ENCODE data around the gene NOCT.
"Not testable (repeated sequence)": the region's sequence is repeated elsewhere in the genome, so short reads cannot be mapped to it uniquely, and the experiment has no call there.

Gene NOCT

DNA sequence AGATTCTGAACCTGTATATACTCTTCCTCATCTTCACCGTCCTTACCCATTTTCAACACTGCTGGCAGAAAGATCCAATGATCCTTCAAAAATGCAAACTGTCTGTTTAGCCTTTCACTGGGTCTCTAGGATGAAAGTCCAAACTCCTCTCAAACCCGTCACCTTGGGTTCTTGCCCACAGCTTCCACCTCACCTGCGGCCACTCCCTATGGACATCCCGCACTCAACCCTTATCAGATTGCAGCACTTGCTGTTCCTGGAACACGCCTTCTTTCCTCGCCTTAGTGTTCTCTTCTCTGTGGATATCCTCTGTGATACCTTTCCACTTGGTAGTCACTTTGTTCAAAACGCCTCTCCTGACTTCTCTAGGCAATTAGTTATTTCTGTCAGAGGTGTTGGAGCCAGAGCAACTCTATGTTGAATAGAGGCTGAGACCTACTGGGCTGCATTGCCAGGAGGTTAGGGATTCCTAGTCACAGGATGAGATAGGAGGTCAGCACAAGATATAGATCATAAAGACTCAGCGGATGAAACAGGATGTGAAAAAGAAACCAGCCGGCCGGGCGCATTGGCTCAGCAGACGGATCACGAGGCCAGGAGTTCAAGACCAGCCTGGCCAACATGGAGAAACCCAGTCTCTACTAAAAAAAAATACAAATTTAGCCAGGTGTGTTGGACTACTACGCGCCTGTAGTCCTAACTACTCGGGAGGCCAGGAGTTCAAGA lies 4.2 kb upstream of the NOCT start:
- no peak for DNase-seq

DNA sequence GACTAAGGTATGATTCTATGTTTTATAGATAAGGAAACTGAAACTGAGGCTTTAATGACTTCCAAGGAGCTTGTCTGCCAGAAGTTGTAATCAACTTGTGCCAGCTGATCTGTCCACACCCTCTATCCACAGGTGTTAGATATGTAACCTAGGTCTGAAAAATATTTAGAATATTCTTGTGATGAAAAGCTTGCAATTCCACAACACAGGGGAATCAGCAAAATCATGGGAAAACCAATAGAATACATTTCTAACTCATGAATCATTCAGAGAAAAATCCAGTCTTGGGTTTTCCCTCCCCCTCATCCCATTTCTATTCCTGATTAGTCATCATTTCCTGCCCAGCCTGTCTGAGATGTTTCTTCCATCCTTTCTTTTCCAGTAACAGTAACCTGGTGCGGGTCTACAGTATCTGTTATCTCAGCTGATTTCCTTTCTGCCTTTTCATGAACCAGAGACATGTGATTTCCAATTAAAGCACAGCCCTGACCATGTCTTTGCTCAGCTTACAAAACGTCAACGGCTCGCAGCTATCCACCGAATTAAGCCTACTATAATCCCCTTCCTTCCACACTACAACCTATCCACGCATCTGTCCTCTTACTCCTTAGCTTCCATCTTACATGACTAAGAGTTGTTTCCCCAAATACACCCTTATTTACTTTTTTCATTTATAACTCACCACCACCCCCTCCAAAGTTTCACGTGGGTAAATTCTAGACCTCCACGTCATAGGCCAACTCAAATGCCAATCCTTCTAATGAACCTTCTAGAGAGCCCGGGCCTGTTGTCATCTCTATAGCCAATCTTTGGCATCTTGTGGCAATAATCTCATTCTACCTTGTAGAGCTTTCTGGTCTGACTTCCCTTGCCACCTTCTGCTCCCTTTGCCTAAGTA lies 961 bp upstream of the NOCT start:
- DNase-seq = no peak

- DNase-seq = peak; percentile 37
These were observed 429 bp downstream of the NOCT start for GRCh38 chr4:139015948-139016471.

DNA sequence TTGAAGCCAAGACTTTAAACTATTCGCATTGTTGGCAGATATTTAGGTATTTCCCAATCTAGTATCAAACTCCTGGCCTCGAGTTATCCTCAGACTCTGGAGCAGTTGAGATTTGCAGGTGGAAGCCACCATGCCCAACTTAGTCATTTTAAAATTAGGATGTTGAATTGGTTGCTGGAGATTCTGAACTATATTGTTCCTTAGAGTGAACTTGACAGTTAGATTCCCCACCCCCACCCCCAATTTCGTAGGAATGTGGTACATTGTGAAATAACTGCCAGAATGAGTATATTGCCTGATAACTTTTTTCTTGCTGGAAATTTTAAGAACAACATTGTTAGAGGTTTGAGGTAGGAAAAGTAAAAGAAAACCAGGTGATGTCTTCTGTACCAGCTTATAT lies 2.3 kb downstream of the NOCT start:
- DNase-seq = no peak

- DNase-seq = no peak
These were observed 2.9 kb downstream of the NOCT start for GRCh38 chr4:139018501-139018900.

- DNase-seq = no peak
These were observed 3.6 kb downstream of the NOCT start for GRCh38 chr4:139018971-139019758.

DNA sequence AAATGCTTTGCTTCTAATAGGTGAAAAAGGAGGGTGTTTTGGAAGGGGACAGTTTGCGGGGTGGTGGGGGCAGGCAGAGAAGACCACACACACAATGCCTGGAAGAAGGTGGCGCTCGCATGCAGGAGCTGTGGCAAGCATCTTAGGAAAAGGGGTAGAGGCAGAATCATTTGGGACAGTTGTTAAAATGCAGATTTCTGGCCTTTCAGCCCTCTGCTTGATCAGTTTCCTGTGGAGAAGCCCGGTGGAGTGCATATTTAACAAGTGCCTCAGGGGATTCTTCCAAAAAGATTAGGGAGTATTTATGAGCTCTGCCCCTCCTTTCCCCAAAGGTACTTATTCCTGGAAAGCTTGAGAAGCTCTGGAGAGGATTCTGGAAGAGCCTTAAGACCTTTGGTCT lies 4.8 kb downstream of the NOCT start:
- DNase-seq = no peak

DNA sequence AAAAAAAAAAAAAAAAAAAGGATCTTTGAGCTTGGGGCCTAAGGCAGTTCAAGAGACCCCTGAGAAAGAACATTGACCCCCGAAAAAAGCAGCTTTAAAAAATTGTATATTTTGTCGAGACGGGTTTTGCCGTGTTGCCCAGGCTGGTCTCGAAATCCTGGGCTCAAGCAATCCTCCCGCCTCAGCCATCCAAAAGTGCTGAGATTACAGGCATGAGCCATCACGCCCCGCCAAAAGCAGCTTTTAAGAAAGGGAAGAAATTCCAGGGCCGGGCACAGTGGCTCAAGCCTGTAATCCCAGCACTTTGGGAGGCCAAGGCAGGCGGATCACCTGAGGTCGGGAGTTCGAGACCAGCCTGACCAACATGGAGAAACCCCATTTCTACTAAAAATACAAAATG lies 5.5 kb downstream of the NOCT start:
- DNase-seq = not testable (repeated sequence)

DNA sequence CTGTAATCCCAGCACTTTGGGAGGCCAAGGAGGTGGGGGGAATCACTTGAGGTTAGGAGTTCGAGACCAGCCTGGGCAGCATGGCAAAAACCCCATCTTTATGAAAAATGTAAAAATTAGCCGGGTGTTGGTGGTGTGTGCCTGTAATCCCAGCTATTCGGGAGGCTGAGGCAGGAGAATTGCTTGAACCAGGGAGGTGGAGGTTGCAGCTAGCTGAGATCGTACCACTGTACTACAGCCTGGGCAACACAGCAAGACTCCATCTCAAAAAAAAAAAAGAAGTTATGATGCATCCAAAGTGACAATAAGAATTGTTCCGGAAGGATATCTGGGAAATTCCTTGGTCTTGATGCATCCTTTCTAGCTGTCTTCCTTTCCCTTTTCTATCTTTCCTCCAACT lies 7.3 kb downstream of the NOCT start:
- no peak for DNase-seq

- DNase-seq = no peak
These were observed 9.1 kb downstream of the NOCT start for GRCh38 chr4:139024686-139025085.

- no peak for DNase-seq
These were observed 10.3 kb downstream of the NOCT start for GRCh38 chr4:139025841-139026240.

DNA sequence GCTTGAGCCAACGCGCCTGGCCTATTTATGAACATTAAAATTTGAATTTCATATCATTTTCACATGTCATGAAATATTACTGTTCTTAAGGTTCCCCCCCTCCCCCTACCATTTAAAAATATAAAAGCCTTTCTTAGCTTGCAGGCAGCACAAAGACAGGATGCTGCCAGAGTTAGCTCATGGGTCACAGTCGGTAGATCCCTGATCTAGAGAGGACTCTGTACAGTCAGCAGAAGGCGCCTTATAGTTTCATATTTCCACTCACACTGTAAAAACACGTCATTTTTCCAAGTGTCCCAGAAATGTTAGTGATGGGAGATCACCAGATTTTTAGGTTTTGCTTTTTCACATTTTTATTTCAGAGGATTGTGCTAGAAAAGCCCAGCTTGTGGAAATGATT lies 12.2 kb downstream of the NOCT start:
- DNase-seq = no peak

DNA sequence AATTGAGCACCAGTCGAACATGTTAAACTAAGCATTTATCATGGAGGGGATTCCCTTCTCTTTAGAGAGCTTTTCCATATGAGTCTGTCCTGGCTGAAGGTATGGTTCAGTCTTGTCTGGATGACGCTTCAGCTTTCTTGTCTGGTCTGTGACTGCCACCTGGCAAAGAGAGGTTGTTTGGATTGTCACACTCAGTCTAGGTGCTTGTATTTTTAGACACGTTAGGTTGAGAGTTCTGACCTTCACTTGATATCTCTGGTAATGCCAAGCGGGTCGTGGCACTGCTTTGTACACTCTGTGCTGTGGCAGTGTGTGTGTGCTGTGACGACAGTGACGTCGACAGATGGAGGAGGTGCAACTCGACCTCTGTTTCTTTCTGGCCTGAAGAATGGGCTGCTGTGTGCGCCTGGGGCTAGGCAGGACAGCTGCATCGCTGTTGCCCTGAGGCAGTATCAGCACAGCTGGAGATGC lies 12.6 kb downstream of the NOCT start:
- DNase-seq = no peak

DNA sequence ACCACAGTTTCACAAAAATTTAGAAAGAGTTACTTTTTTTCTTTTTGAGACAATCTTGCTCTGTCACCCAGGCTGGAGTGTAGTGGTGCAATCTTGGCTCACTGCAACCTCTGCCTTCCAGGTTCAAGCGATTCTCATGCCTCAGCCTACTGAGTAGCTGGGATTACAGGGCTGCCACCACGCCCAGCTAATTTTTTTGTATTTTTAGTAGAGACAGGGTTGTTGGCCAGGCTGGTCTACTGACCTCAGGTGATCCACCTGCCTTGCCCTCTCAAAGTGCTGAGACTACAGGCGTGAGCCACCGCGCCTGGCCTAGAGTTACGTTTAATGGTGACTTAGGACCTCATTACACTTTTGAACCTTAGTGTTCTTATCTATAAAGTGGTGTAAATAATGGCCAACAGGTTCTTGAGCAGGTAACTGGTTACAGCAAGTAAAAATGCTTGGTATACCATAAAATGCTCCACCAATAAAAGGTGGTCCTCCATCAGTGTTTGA lies 14.3 kb downstream of the NOCT start:
- DNase-seq = not testable (repeated sequence)

GRCh38 chr4:139030614-139031235 lies 15.1 kb downstream of the NOCT start:
- DNase-seq = peak; percentile 53

- DNase-seq = no peak
These were observed 20.1 kb downstream of the NOCT start for GRCh38 chr4:139035650-139036049.

DNA sequence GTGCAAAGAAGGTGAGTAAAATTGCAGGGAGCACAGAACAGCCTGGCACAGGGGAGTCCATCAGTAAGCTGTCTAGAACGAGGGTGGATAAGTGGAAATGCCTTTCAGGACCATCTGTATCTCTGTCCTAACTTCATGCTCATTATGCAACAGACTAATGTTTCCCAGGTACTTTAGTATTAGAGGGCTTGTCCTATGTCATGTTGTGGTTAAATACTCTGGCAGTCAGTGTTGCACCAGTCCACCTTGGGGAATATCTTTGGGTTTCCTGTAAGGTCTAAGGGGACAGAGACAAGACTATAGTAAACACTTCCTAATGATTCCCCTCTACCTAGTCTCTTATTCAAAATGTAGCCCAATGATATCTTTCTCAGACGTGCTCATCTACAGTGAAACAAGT lies 21.3 kb downstream of the NOCT start:
- DNase-seq = no peak

DNA sequence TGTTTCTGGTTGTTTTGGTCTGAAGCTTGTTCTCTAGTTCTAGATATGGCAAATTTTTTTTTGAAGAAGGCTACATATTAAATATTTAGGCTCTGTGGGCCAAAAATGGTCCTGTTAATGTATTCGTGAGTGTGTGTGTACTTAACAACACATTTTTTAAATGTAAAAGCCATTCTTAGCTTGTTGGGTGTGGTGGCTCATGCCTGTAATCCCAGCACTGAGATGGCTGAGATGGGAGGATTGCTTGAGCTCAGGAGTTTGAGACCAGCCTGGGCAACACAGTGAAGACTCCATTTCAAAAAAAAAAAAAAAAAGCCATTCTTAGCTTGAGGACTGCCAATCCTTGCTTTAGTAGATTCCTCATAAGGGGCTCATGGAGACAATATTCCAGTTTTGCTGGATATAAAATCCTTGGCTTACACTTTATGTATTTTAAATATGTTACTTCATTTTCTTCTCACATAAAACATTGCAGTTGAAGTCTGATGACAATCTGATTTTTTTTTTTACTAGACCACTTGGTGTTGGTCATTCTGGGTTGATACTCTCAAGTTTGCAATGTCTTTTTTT lies 23.4 kb downstream of the NOCT start:
- DNase-seq = no peak

DNA sequence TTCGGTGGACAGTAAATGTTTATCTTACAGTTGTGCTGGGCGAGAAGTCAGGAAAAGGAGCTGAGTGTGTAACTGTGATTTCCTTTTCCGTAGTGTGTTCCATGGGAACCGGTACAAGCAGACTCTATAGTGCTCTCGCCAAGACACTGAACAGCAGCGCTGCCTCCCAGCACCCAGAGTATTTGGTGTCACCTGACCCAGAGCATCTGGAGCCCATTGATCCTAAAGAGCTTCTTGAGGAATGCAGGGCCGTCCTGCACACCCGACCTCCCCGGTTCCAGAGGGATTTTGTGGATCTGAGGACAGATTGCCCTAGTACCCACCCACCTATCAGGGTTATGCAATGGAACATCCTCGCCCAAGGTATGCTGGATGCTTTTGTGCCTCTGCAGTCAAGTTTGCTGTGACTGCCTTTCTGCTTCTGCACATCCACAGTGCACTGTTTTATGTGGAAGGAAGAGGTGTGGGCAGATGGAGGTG lies 27.4 kb downstream of the NOCT start:
- no peak for DNase-seq

GRCh38 chr4:139044291-139044690 lies 28.7 kb downstream of the NOCT start:
- no peak for DNase-seq

- DNase-seq = no peak
These were observed 32.4 kb downstream of the NOCT start for GRCh38 chr4:139048026-139048425.

- DNase-seq = no peak
These were observed 34.9 kb downstream of the NOCT start for GRCh38 chr4:139050446-139050845.

Measured in activated effector memory CD4-positive, alpha-beta T cell treated with Interleukin-2 at 50 U/mL for 16 hours (primary cell).